GM12878 (cell line): ENCODE measurements around the gene RPP30. TPM values are rescaled to one million over a fixed set of nuclear protein-coding genes. Genes with fewer than 3 reads are reported as not detected.

Experiments
- polyA plus RNA-seq, 11 experiments: library from polyadenylated mRNA; depleted of rRNA in 4 of 11; unstranded in 6 of 11; stranded (reverse) in 5 of 11; fragments of >200 nt; fragmentation: Nextera tagmentation in 4 of 11; fragmentation: Illumina TruSeq in 1 of 11; extraction: Ambion mirVana in 4 of 11; extraction: Trizol in 1 of 11; gene quantifications; 1 replicate in 1 of 11; 2 replicates in 10 of 11; pipeline versions ENCODE4 v1.2.1 to v1.2.3, GENCODE V29; 2011 to 2016; ENCODE audit warnings: inconsistent platforms in 2 of 11, missing spikeins in 2 of 11, low read depth in 1 of 11
- small RNA-seq: library from RNA; depleted of rRNA; stranded (forward); fragments of <200 nt; gene quantifications from one replicate; pipeline ENCODE3, GENCODE V24; 2014
- total RNA-seq, 4 experiments: library from RNA; depleted of rRNA in 3 of 4; stranded (reverse); fragments of >200 nt in 3 of 4; fragmentation: Illumina TruSeq in 1 of 4; extraction: Trizol in 1 of 4; gene quantifications; 2 replicates each; pipeline versions ENCODE4 v1.2.1 to v1.2.3, GENCODE V29; 2013 to 2021

The RPP30 gene
- total and polyA plus RNA-seq, 10 of the 15 experiments (the other 5 are each of a cell fraction or from before 2014, with no cell fraction given) = 48.0 to 208 (median 72.6) TPM

Small RNA genes within 50 kb of the gene (small RNA-seq; reads per million reads assigned to genes)
- gene RF00019 (not detected), gene RNU6-740P (not detected)

Other genes with a start within 250 kb of the RPP30 start
- gene HTR7, start 13.9 kb upstream of the RPP30 start, total RNA-seq (2014; rRNA removed) = 0.06 and 0.11 TPM in 2 replicates
- gene HTR7, start 13.9 kb upstream of the RPP30 start, total RNA-seq (2014; rRNA removed; fragmentation: Illumina TruSeq; extraction: Trizol) = not detected in 2 replicates
- not detected in 2 replicates for gene HTR7, start 13.9 kb upstream of the RPP30 start, total RNA-seq (2021)
- gene HTR7, start 13.9 kb upstream of the RPP30 start, polyA plus RNA-seq (2011; rRNA removed) = 1.2 and 1.3 TPM in 2 replicates
- gene HTR7, start 13.9 kb upstream of the RPP30 start, polyA plus RNA-seq (2014; fragmentation: Illumina TruSeq; extraction: Trizol) = 0.01 TPM in 1 of 2 replicates, not detected in the other
- under 1 TPM; 0.04 to 0.06 TPM for gene HTR7, start 13.9 kb upstream of the RPP30 start, polyA plus RNA-seq (2014; fragmentation: Nextera tagmentation; extraction: Ambion mirVana)
- 0.08 TPM in 1 of 2 replicates, not detected in the other for gene HTR7, start 13.9 kb upstream of the RPP30 start, polyA plus RNA-seq (2014; rRNA removed)
- gene HTR7, start 13.9 kb upstream of the RPP30 start, polyA plus RNA-seq (2016; fragmentation: Nextera tagmentation; extraction: Ambion mirVana) = not detected
- gene ANKRD1, start 49.1 kb downstream of the RPP30 start, total RNA-seq (2014; rRNA removed) = not detected in 2 replicates
- gene ANKRD1, start 49.1 kb downstream of the RPP30 start, total RNA-seq (2014; rRNA removed; fragmentation: Illumina TruSeq; extraction: Trizol) = not detected in 2 replicates
- not detected in 2 replicates for gene ANKRD1, start 49.1 kb downstream of the RPP30 start, total RNA-seq (2021)
- gene ANKRD1, start 49.1 kb downstream of the RPP30 start, polyA plus RNA-seq (2011; rRNA removed) = not detected in 2 replicates
- gene ANKRD1, start 49.1 kb downstream of the RPP30 start, polyA plus RNA-seq (2014; fragmentation: Illumina TruSeq; extraction: Trizol) = 0.11 TPM in 1 of 2 replicates, not detected in the other
- not detected for gene ANKRD1, start 49.1 kb downstream of the RPP30 start, polyA plus RNA-seq (2014; fragmentation: Nextera tagmentation; extraction: Ambion mirVana)
- not detected in 2 replicates for gene ANKRD1, start 49.1 kb downstream of the RPP30 start, polyA plus RNA-seq (2014; rRNA removed)
- gene ANKRD1, start 49.1 kb downstream of the RPP30 start, polyA plus RNA-seq (2016; fragmentation: Nextera tagmentation; extraction: Ambion mirVana) = not detected